HepG2 (cell line): ENCODE data around the gene OR1F1. TPM values are rescaled to one million over a fixed set of nuclear protein-coding genes. Genes with fewer than 3 reads are reported as not detected.

Experiments
- ATAC-seq: fragments of 200-7000 bp; cut with Tn5 transposase; 3 replicates; pipeline ENCODE4 v1.9.1; 2020; ENCODE audit warnings: mild to moderate bottlenecking, moderate library complexity
- BruUV-seq: library from RNA; stranded (reverse); fragments of 400-500 nt; replicated peaks from 2 replicates; lab custom pipeline; 2021; lab: Mats Ljungman, UMichigan
- CTCF ChIA-PET: fragments of 300-600 bp; formaldehyde crosslinking; extraction: SDS; loops from one replicate; lab custom pipeline; 2021; ENCODE audit warnings: low total read pairs, inconsistent platforms, low intra/inter-chr PET ratio; lab: Yijun Ruan, JAX
- POLR2A ChIA-PET: fragments of 350-600 bp; sonication (Branson Sonifier 250); formaldehyde crosslinking; loops from one replicate; lab custom pipeline; 2020; ENCODE audit warnings: antibody characterized with exemption, inconsistent platforms; lab: Yijun Ruan, JAX
- DNase-seq: peaks from one replicate; pipeline ENCODE4 v3.0.0-alpha.2; 2015; ENCODE audit warnings: low spot score
- FAIRE-seq: peaks from 3 replicates; lab custom pipeline; 2011; peaks lifted over from hg19 to GRCh38; lab: Jason Lieb, UNC
- H2AFZ ChIP-seq: one replicate; pipeline ENCODE4 v1.6.1; 2011; ENCODE audit warnings: low read length, inconsistent platforms
- H3K27ac ChIP-seq: fragments of 300-600 bp; 3 replicates; pipeline ENCODE4 v1.8.0; 2011; ENCODE audit warnings: mixed run types, mild to moderate bottlenecking, mixed read lengths, low read length, inconsistent platforms; ENCODE audit not compliant: insufficient read depth; ENCODE audit errors: extremely low read length
- H3K27me3 ChIP-seq, 2 experiments: fragments of 200-600 bp in 1 of 2; 2 replicates in 1 of 2; 3 replicates in 1 of 2; pipeline versions ENCODE4 v1.6.0 to v1.8.0; 2011; ENCODE audit warnings: low read length in 2 of 2, mild to moderate bottlenecking in 2 of 2, moderate library complexity in 2 of 2, inconsistent platforms in 1 of 2; ENCODE audit not compliant: insufficient read depth in 2 of 2, control insufficient read depth in 1 of 2
- H3K36me3 ChIP-seq, 2 experiments: fragments of 200-600 bp in 1 of 2; replicated peaks in 1 of 2; 2 replicates in 1 of 2; 3 replicates in 1 of 2; pipeline versions ENCODE4 v1.5.1 to v1.8.0; 2011; ENCODE audit warnings: low read length in 2 of 2, inconsistent platforms in 1 of 2; ENCODE audit not compliant: insufficient read depth in 2 of 2, control insufficient read depth in 1 of 2
- H3K4me1 ChIP-seq: 2 replicates; pipeline ENCODE4 v1.5.1; 2012; ENCODE audit warnings: low read length, inconsistent platforms; ENCODE audit not compliant: insufficient read depth
- H3K4me2 ChIP-seq: 2 replicates; pipeline ENCODE4 v1.6.0; 2011; ENCODE audit warnings: low read depth, low read length, inconsistent platforms
- H3K4me3 ChIP-seq, 3 experiments: fragments of 200-600 bp in 1 of 3; sonication (generic), shearing (Covaris generic) in 1 of 3; replicated peaks in 1 of 3; 2 replicates each; pipeline ENCODE4 v1.5.1; 2011 to 2016; ENCODE audit warnings: low read length in 3 of 3, inconsistent platforms in 2 of 3, low read depth in 2 of 3, mild to moderate bottlenecking in 2 of 3, control low read depth in 1 of 3, mixed read lengths in 1 of 3; ENCODE audit not compliant: insufficient read depth in 1 of 3
- H3K79me2 ChIP-seq: one replicate; pipeline ENCODE4 v1.6.1; 2011; ENCODE audit warnings: low read length, inconsistent platforms; ENCODE audit not compliant: insufficient read depth
- H3K9ac ChIP-seq: 2 replicates; pipeline ENCODE4 v1.6.0; 2011; ENCODE audit warnings: mild to moderate bottlenecking, low read depth, low read length, inconsistent platforms; ENCODE audit not compliant: insufficient read depth
- H3K9me3 ChIP-seq: 2 replicates; pipeline ENCODE4 v1.5.1; 2012; ENCODE audit warnings: mild to moderate bottlenecking, low read length
- H4K20me1 ChIP-seq: 2 replicates; pipeline ENCODE4 v1.6.0; 2011; ENCODE audit warnings: inconsistent platforms, mild to moderate bottlenecking, low read length, moderate library complexity; ENCODE audit not compliant: insufficient read depth
- CTCF ChIP-seq: sonication (generic); formaldehyde crosslinking; IDR thresholded peaks from 2 replicates; pipeline ENCODE4 v1.5.0; 2020; ENCODE audit warnings: mild to moderate bottlenecking, missing genetic modification reagents, moderate library complexity
- ELF3 ChIP-seq: IDR thresholded peaks from 2 replicates; pipeline ENCODE4 v1.6.1; 2016; ENCODE audit warnings: missing genetic modification reagents, missing compliant biosample characterization
- NR2F6 ChIP-seq, 2 experiments: IDR thresholded peaks; 2 replicates each; pipeline ENCODE4 v1.6.1; 2016; ENCODE audit warnings: antibody characterized with exemption in 1 of 2, mild to moderate bottlenecking in 1 of 2
- SUZ12 ChIP-seq: fragments of 150-350 bp; IDR thresholded peaks from 2 replicates; pipeline ENCODE4 v1.6.1; 2014; ENCODE audit warnings: low read depth, low read length
- WGBS: methylation state at CpG from one replicate; pipeline ENCODE4 v1.1.6; 2017; ENCODE audit warnings: low lambda C conversion rate; 5-methylcytosine and 5-hydroxymethylcytosine counted together
- in situ Hi-C: cut with HindIII; loops from 2 replicates; pipeline ENCODE4 v1.10.0; 2017; ENCODE audit warnings: low pct_unique_long_range_greater_than_20kb; ENCODE audit not compliant: extremely low pct_ligation_motif_present
- intact Hi-C: fragments of 100-400 bp; cut with micrococcal nuclease; formaldehyde crosslinking; loops from one replicate; pipeline ENCODE4 v1.10.0; 2022; ENCODE audit not compliant: unreplicated experiment
- polyA plus RNA-seq, 8 experiments: library from polyadenylated mRNA; depleted of rRNA in 3 of 8; stranded (reverse) in 7 of 8; unstranded in 1 of 8; fragments of >200 nt; fragmentation: Illumina TruSeq in 4 of 8; extraction: Trizol in 4 of 8; gene quantifications; 2 replicates each; pipeline versions ENCODE4 v1.2.1 to v1.2.3, GENCODE V29; 2011 to 2016; ENCODE audit warnings: low read depth in 4 of 8, missing spikeins in 1 of 8, mixed read lengths in 1 of 8; ENCODE audit not compliant: insufficient read depth in 1 of 8
- total RNA-seq, 5 experiments: library from RNA; depleted of rRNA; stranded (reverse); fragments of >200 nt; fragmentation: Illumina TruSeq; extraction: Trizol; gene quantifications; 2 replicates each; pipeline ENCODE4 v1.2.3, GENCODE V29; 2016; ENCODE audit warnings: low read depth in 1 of 5
- TF ChIP-seq, protein P1 (sequence below): sonication (generic); formaldehyde crosslinking; IDR thresholded peaks from 2 replicates; pipeline ENCODE4 v1.8.0; 2022; ENCODE audit warnings: low read depth, missing genetic modification reagents

Gene OR1F1
- total and polyA plus RNA-seq, 2 of the 13 experiments (the other 11 are each of a cell fraction or from before 2014, with no cell fraction given): 0.90 TPM; not detected in 1

GRCh38 chr16:3215601-3216262, 27.7 kb downstream of the OR1F1 start:
- 32% methylated on average over 11 of the region's 11 CpGs for WGBS

More at GRCh38 chr16:3215601-3216262, 27.7 kb downstream of the OR1F1 start:
- BruUV-seq: no TSS peak
- H3K36me3 ChIP-seq: no peaks in the 10 kb centered on the region
- no peak for FAIRE-seq
- intact Hi-C loops (no loop called here), in situ Hi-C loops (no loop called here)
- H3K27me3 ChIP-seq: peaks cover 5 to 13% of the 10 kb centered on the region in 2 experiments; a peak in 2 of 5 replicates
- no peak overlapping the region for H3K4me2 ChIP-seq
- POLR2A ChIA-PET: no interaction called here
- DNase-seq: no peak
- CTCF ChIA-PET: no interaction called here
- H4K20me1 ChIP-seq: no peaks in the 10 kb centered on the region
- H3K9me3 ChIP-seq: no peaks in the 10 kb centered on the region
- H2AFZ ChIP-seq: no peak overlapping the region
- H3K79me2 ChIP-seq: no peaks in the 10 kb centered on the region
- ATAC-seq: no peak
- no peak for TF ChIP-seq NR2F6 (IDR thresholded peaks at IDR 0.05)
- no peak for TF ChIP-seq NR2F6 (CRISPR knock-in tag; IDR thresholded peaks at IDR 0.05)
- TF ChIP-seq, protein P1, sequence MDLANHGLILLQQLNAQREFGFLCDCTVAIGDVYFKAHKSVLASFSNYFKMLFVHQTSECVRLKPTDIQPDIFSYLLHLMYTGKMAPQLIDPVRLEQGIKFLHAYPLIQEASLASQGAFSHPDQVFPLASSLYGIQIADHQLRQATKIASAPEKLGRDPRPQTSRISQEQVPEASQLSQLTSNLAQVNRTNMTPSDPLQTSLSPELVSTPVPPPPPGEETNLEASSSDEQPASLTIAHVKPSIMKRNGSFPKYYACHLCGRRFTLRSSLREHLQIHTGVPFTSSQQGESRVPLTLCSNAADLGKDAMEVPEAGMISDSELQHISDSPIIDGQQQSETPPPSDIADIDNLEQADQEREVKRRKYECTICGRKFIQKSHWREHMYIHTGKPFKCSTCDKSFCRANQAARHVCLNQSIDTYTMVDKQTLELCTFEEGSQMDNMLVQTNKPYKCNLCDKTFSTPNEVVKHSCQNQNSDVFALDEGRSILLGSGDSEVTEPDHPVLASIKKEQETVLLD (CRISPR knock-in tag): no peak
- no peak for TF ChIP-seq CTCF (CRISPR knock-in tag)
- TF ChIP-seq SUZ12: no peak
- TF ChIP-seq ELF3 (CRISPR knock-in tag): no peak
- peaks cover 26% of the 10 kb centered on the region for H3K4me1 ChIP-seq
- H3K9ac ChIP-seq: no peak overlapping the region
- H3K4me3 ChIP-seq: no peak overlapping the region
- no peak overlapping the region for H3K27ac ChIP-seq
